WTC11 (cell line): ENCODE measurements around the gene CTIF.

Experiments used
- CTCF ChIP-seq: fragments of 200-600 bp; IDR thresholded peaks from 2 replicates; pipeline ENCODE4 v1.8.0; 2022; ENCODE audit warnings: antibody characterized with exemption
- ELF4 ChIP-seq: sonication (generic); formaldehyde crosslinking; IDR thresholded peaks from 2 replicates; pipeline ENCODE4 v1.8.1; 2022; ENCODE audit warnings: low read depth, mild to moderate bottlenecking, moderate library complexity, missing genetic modification reagents
- NR2C2 ChIP-seq: sonication (generic); formaldehyde crosslinking; IDR thresholded peaks from 2 replicates; pipeline ENCODE4 v1.8.0; 2022; ENCODE audit warnings: mild to moderate bottlenecking, missing genetic modification reagents
- PRRX2 ChIP-seq: fragments of 250-450 bp; sonication (Bioruptor Pico); IDR thresholded peaks from 2 replicates; pipeline ENCODE4 v1.8.0; 2021; ENCODE audit warnings: mild to moderate bottlenecking
- ZBTB21 ChIP-seq: sonication (generic); formaldehyde crosslinking; IDR thresholded peaks from 2 replicates; pipeline ENCODE4 v1.8.1; 2023; ENCODE audit warnings: mild to moderate bottlenecking, missing genetic modification reagents, borderline replicate concordance
- ZNF671 ChIP-seq: fragments of 250-450 bp; sonication (Bioruptor Pico); IDR thresholded peaks from 2 replicates; pipeline ENCODE4 v1.8.0; 2021; ENCODE audit warnings: mild to moderate bottlenecking
- TF ChIP-seq, protein P1 (sequence below): sonication (generic); formaldehyde crosslinking; conservative IDR thresholded peaks from 2 replicates; pipeline ENCODE4 v1.8.1; 2022; ENCODE audit warnings: mild to moderate bottlenecking, missing genetic modification reagents

DNA sequence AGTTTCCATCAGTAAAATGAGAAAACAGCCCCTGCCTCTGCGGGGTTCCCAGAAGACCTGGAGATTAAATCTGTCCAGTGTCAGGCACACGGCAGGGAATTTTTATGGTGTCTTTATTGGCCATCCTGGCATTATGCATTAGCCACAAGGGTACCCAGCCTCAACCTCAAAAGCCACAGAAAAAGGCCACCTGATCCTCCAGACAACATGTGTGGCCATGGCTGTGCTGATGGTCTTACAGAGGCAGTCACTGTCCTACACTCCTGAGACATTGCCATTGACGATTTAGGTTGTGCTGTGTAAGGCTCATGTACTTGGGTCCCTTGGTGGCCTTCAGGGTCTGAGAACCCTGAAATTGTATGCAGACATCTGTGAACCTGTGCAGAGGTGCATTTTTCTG, 296.3 kb downstream of the CTIF start:
- no peak for TF ChIP-seq ZNF671 (CRISPR knock-in tag)
- TF ChIP-seq CTCF = no peak
- no peak for TF ChIP-seq ELF4 (CRISPR knock-in tag)
- no peak for TF ChIP-seq PRRX2 (CRISPR knock-in tag)
- TF ChIP-seq, protein P1, sequence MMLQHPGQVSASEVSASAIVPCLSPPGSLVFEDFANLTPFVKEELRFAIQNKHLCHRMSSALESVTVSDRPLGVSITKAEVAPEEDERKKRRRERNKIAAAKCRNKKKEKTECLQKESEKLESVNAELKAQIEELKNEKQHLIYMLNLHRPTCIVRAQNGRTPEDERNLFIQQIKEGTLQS = no peak
- no peak for TF ChIP-seq NR2C2 (CRISPR knock-in tag)
- TF ChIP-seq ZBTB21 (CRISPR knock-in tag) = no peak
